CD4-positive, alpha-beta memory T cell (primary cell): ENCODE data around the gene XPNPEP2. TPM values are rescaled to one million over a fixed set of nuclear protein-coding genes. Genes with fewer than 3 reads are reported as not detected.

Experiments used
- CTCF ChIA-PET: fragments of 350-600 bp; sonication (Branson Sonifier 250); formaldehyde crosslinking; loops from one replicate; lab custom pipeline; 2021; ENCODE audit warnings: inconsistent platforms; ENCODE audit not compliant: partially characterized antibody; lab: Charles Lee
- POLR2A ChIA-PET: fragments of 350-600 bp; sonication (Branson Sonifier 250); formaldehyde crosslinking; loops from one replicate; lab custom pipeline; 2021; ENCODE audit not compliant: partially characterized antibody; lab: Charles Lee
- DNase-seq, 5 donors: peaks; one replicate each; pipeline versions ENCODE4 v3.0.0 to v3.0.0-alpha.2; 2020 to 2022; ENCODE audit warnings: mixed read lengths in 1 of 5
- H3K27ac ChIP-seq: one replicate; pipeline ENCODE4 v1.7.0; 2013; ENCODE audit warnings: low read depth, low read length
- H3K27me3 ChIP-seq: 2 replicates; pipeline ENCODE4 v1.7.0; 2013; ENCODE audit warnings: mild to moderate bottlenecking, low read length, moderate library complexity; ENCODE audit not compliant: insufficient read depth
- H3K36me3 ChIP-seq: 2 replicates; pipeline ENCODE4 v1.7.0; 2013; ENCODE audit warnings: mild to moderate bottlenecking, low read length, moderate library complexity; ENCODE audit not compliant: insufficient read depth
- H3K4me1 ChIP-seq: 2 replicates; pipeline ENCODE4 v1.7.0; 2013; ENCODE audit warnings: mild to moderate bottlenecking, low read length, moderate library complexity; ENCODE audit not compliant: insufficient read depth
- H3K4me3 ChIP-seq, 2 donors: one replicate each; pipeline ENCODE4 v1.7.0; 2013; ENCODE audit warnings: low read length in 2 of 2, mild to moderate bottlenecking in 1 of 2
- H3K9me3 ChIP-seq, 2 donors: one replicate each; pipeline ENCODE4 v1.7.0; 2013; ENCODE audit warnings: low read length in 2 of 2, control low read depth in 1 of 2; ENCODE audit not compliant: control insufficient read depth in 1 of 2
- H3K27ac Mint-ChIP-seq, 7 donors: one replicate each; pipeline ENCODE4 v1.8.0; 2020 to 2021; ENCODE audit warnings: mixed read lengths in 7 of 7, mild to moderate bottlenecking in 6 of 7, inconsistent platforms in 3 of 7, moderate library complexity in 3 of 7
- H3K27me3 Mint-ChIP-seq, 2 donors: one replicate each; pipeline ENCODE4 v1.8.0; 2020 to 2021; ENCODE audit warnings: mixed read lengths in 2 of 2
- H3K36me3 Mint-ChIP-seq, 2 donors: one replicate each; pipeline ENCODE4 v1.8.0; 2020 to 2021; ENCODE audit warnings: mixed read lengths in 2 of 2, inconsistent platforms in 1 of 2, mild to moderate bottlenecking in 1 of 2
- H3K4me1 Mint-ChIP-seq, 4 donors: one replicate each; pipeline ENCODE4 v1.8.0; 2020 to 2021; ENCODE audit warnings: mixed read lengths in 4 of 4, mild to moderate bottlenecking in 1 of 4
- H3K4me3 Mint-ChIP-seq, 8 donors: one replicate each; pipeline ENCODE4 v1.8.0; 2020 to 2021; ENCODE audit warnings: mixed read lengths in 8 of 8, mild to moderate bottlenecking in 7 of 8, moderate library complexity in 6 of 8, inconsistent platforms in 3 of 8
- H3K9me3 Mint-ChIP-seq, 8 donors: one replicate each; pipeline ENCODE4 v1.8.0; 2020 to 2021; ENCODE audit warnings: mixed read lengths in 8 of 8, mild to moderate bottlenecking in 5 of 8, inconsistent platforms in 3 of 8, moderate library complexity in 1 of 8
- intact Hi-C: fragments of 100-400 bp; cut with micrococcal nuclease; formaldehyde crosslinking; loops from one replicate; pipeline ENCODE4 v1.15.1; 2023
- polyA plus RNA-seq, 2 donors: library from polyadenylated mRNA; unstranded; fragments of 300-500 nt; fragmentation: Illumina TruSeq; gene quantifications; one replicate each; pipeline ENCODE4 v1.2.3, GENCODE V29; 2021
- total RNA-seq, 2 experiments: library from RNA; stranded (reverse); gene quantifications; one replicate each; pipeline ENCODE4 v1.2.3, GENCODE V29; 2021

Gene XPNPEP2
- total and polyA plus RNA-seq, 4 experiments from 2014 or later = 0.32 to 0.90 (median 0.41) TPM

- Histone ChIP-seq H3K9me3 (no peaks in the 10 kb centered on the region), H3K4me1 (peaks cover 10% of the 10 kb centered on the region), H3K27ac (no peak overlapping the region), H3K36me3 (no peaks in the 10 kb centered on the region), H3K27me3 (no peaks in the 10 kb centered on the region), H3K4me3 (no peak overlapping the region)
- H3K4me3 Mint-ChIP-seq = no peak overlapping the region
- no peak for DNase-seq
- intact Hi-C loops = no loop called here
- H3K4me1 Mint-ChIP-seq = peaks cover 10 to 16% (median 15%) of the 10 kb centered on the region in 4 donors
- ChIA-PET POLR2A (interaction anchor here (1.3 kb wide), 1 partner anchor 10 kb away, joined by 4 read pairs; no protein-coding TSS in a partner anchor), CTCF (interaction anchor here (1.3 to 2.0 kb wide), 3 partner anchors 14 to 171 kb away, joined by 3 to 6 read pairs (median 3); no protein-coding TSS in a partner anchor)
- H3K27ac Mint-ChIP-seq = no peak overlapping the region
- no peaks in the 10 kb centered on the region for H3K9me3 Mint-ChIP-seq
- H3K36me3 Mint-ChIP-seq = peaks cover 7 to 9% of the 10 kb centered on the region in 2 donors
- H3K27me3 Mint-ChIP-seq = no peaks in the 10 kb centered on the region
These were observed 70.3 kb downstream of the XPNPEP2 start for GRCh38 chrX:129808829-129809796.

GRCh38 chrX:129813662-129814368 is 75.0 kb downstream of the XPNPEP2 start:
- Histone ChIP-seq H3K27me3 (no peaks in the 10 kb centered on the region), H3K27ac (no peak overlapping the region), H3K4me1 (peaks cover 7% of the 10 kb centered on the region), H3K36me3 (no peaks in the 10 kb centered on the region), H3K9me3 (no peaks in the 10 kb centered on the region), H3K4me3 (no peak overlapping the region)
- no peak overlapping the region for H3K27ac Mint-ChIP-seq
- H3K36me3 Mint-ChIP-seq = peaks cover 4 to 6% of the 10 kb centered on the region in 2 donors
- H3K4me3 Mint-ChIP-seq = no peak overlapping the region
- DNase-seq = no peak
- no peaks in the 10 kb centered on the region for H3K27me3 Mint-ChIP-seq
- peaks cover 7 to 8% (median 7%) of the 10 kb centered on the region in 4 donors for H3K4me1 Mint-ChIP-seq
- H3K9me3 Mint-ChIP-seq = peaks cover 0 to 3% (median 0%) of the 10 kb centered on the region in 8 donors
- intact Hi-C loops = no loop called here
- ChIA-PET CTCF (interaction anchor here (1.2 to 1.4 kb wide), 2 partner anchors 10 to 152 kb away, joined by 3 to 4 read pairs; no protein-coding TSS in a partner anchor), POLR2A (no interaction called here)

DNA sequence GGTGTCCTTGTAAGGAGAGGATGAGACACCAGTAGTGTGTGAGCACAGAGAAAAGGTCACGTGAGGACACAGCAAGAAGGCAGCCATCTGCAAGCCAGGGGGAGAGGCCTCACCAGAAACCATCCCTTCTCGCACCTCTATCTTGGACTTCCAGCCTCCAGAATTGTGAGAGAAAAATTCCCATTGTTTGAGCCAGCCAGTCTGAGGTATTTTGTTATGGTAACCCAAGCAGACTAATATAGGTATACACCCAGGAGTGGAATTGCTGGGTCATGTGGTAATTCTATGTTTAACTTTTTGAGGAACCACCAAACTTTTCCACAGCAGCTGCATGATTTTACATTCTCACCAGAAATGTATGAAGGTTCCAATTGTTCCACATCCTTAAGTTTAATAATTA is 79.3 kb downstream of the XPNPEP2 start:
- Histone ChIP-seq H3K4me1 (no peaks in the 10 kb centered on the region), H3K27ac (no peak overlapping the region), H3K36me3 (no peaks in the 10 kb centered on the region), H3K27me3 (no peaks in the 10 kb centered on the region), H3K4me3 (no peak overlapping the region), H3K9me3 (no peaks in the 10 kb centered on the region)
- Mint-ChIP-seq H3K9me3 (peaks cover 0 to 3% (median 0%) of the 10 kb centered on the region in 8 donors), H3K36me3 (peaks cover 1 to 4% of the 10 kb centered on the region in 2 donors), H3K4me3 (no peak overlapping the region), H3K27ac (no peak overlapping the region), H3K4me1 (peaks cover 0 to 4% (median 2%) of the 10 kb centered on the region in 4 donors), H3K27me3 (no peaks in the 10 kb centered on the region)
- POLR2A ChIA-PET = no interaction called here
- no peak for DNase-seq
- intact Hi-C loops = no loop called here
- CTCF ChIA-PET = no interaction called here

Other genes starting within 250 kb of the XPNPEP2 start
- gene SMARCA1, start 215.5 kb upstream of the XPNPEP2 start, total RNA-seq = under 1 TPM; 0.26 to 0.39 TPM
- under 1 TPM; 0.16 to 0.52 TPM for gene SMARCA1, start 215.5 kb upstream of the XPNPEP2 start, polyA plus RNA-seq
- gene OCRL, start 198.7 kb upstream of the XPNPEP2 start, total RNA-seq = 1 to 10 TPM; 2.0 to 2.4 TPM
- under 1 TPM in 1 of 2 donors, not detected in 1; 0.99 TPM for gene OCRL, start 198.7 kb upstream of the XPNPEP2 start, polyA plus RNA-seq
- not detected for gene APLN, start 84.0 kb upstream of the XPNPEP2 start, total RNA-seq
- not detected for gene APLN, start 84.0 kb upstream of the XPNPEP2 start, polyA plus RNA-seq
- gene SASH3, start 41.0 kb downstream of the XPNPEP2 start, total RNA-seq = 100 to 1,000 TPM; 148 to 152 TPM
- gene SASH3, start 41.0 kb downstream of the XPNPEP2 start, polyA plus RNA-seq = 100 to 1,000 TPM in 1 of 2 donors, 10 to 100 TPM in 1; 83.3 to 211 TPM
- 1 to 10 TPM; 5.1 to 6.1 TPM for gene ZDHHC9, start 104.9 kb downstream of the XPNPEP2 start, total RNA-seq
- gene ZDHHC9, start 104.9 kb downstream of the XPNPEP2 start, polyA plus RNA-seq = 1 to 10 TPM; 5.6 to 8.1 TPM
- gene UTP14A, start 167.2 kb downstream of the XPNPEP2 start, total RNA-seq = 10 to 100 TPM; 17.7 to 19.2 TPM
- 10 to 100 TPM in 1 of 2 donors, 1 to 10 TPM in 1; 2.5 to 12.7 TPM for gene UTP14A, start 167.2 kb downstream of the XPNPEP2 start, polyA plus RNA-seq
- 10 to 100 TPM; 14.0 to 14.2 TPM for gene BCORL1, start 243.7 kb downstream of the XPNPEP2 start, total RNA-seq
- gene BCORL1, start 243.7 kb downstream of the XPNPEP2 start, polyA plus RNA-seq = 1 to 10 TPM in 1 of 2 donors, under 1 TPM in 1; 0.09 to 4.5 TPM